GM18909 (cell line): ENCODE data around the gene RABGEF1.
"Not testable (repeated sequence)": the region's sequence is repeated elsewhere in the genome, so short reads cannot be mapped to it uniquely, and the experiment has no call there.

Experiments used
- ATAC-seq: cut with Tn5 transposase; IDR thresholded peaks from one replicate; pipeline ENCODE4 v1.9.1; 2021; ENCODE audit warnings: mild to moderate bottlenecking; ENCODE audit not compliant: unreplicated experiment, poor library complexity

The RABGEF1 gene

DNA sequence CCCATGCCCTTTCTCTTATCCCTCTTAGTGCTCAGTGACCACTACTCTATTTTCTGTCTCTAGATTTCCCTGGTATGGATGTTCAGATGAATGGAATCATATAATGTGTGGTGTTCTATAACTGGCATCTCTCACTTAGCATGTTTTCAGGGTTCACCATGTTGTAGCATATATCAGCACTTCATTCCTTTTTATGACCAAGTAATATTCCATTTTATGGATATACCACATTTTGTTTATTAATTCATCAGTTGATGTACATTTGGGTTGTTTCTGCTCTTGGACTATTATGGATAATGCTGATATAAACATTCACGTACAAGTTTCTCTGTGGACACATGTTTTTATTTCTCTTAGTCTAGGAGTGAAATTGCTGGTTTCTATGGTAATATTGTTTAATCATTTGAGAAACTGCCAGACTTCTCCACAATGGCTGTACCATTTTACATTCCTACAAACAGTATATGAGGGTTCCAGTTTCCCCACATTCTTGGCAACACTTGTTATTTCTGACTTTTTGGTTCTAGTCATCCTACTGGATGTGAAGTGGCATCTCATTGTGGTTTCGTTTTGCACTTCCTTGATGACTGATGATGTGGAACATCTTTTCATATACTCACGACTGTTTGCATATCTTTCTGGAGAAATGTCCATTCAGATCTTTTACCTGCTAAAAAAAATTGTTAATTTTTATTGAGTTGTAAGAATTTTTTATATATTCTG, 23.3 kb downstream of the RABGEF1 start:
- ATAC-seq, result not testable (repeated sequence)

DNA sequence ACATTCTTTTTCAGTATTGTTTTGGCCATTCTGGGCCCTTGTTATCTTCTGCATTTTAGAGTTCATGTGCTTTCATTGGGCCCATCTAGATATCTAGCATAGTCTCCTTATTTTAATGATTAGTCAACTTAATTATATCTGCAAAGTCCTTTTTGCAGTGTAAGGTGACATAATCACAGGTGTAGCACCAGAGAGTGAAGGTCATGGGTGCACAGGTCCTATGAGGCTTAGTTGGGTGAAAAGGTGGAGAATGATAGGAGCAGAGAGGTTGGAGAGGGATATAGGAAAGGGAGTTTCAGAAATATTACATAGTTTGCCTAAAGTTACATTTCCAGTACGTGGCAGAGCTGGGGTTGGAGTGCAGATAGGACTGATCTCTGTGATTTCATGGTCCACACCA, 24.4 kb downstream of the RABGEF1 start:
- ATAC-seq, result not testable (repeated sequence)

DNA sequence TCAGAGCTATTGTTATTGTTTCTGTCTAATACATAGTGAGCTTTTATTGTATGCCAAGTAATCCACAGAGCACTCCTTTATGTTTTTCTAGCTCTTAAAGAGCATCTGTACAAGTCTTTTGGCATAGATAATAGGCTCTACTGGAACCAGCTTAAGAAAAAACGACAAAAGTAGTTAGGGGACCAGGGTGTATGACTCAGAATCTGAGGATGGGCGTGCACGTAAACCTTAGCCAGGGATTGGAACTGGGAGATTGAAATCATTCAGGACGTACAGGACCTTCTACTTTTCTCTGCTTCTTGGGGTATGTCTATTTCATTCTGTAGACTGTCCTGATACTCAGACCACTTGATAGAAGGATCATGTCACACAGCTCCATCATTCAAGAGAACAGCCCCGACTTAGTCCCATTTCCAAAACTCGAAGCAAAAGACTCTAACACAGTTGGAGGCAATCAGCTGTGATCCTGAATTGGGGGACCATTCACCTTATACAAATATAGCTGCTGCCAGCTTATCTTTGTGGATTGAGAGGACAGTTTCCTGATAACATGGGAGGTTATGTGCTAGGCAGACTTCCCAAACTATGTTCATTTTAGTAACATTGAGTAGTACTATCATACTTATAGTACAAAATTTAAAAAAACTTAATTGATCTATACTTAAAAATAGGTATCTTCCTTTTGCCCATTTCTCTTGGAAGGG, 24.9 kb downstream of the RABGEF1 start:
- not testable (repeated sequence) for ATAC-seq

GRCh38 chr7:66766041-66766440, 25.5 kb downstream of the RABGEF1 start:
- ATAC-seq, result no peak

GRCh38 chr7:66767486-66767885, 27.0 kb downstream of the RABGEF1 start:
- ATAC-seq, result not testable (repeated sequence)

- ATAC-seq, result no peak
These were observed 28.6 kb downstream of the RABGEF1 start for GRCh38 chr7:66768865-66769832.

- no peak for ATAC-seq
These were observed 29.4 kb downstream of the RABGEF1 start for GRCh38 chr7:66769833-66770512.

- no peak for ATAC-seq
These were observed 31.3 kb downstream of the RABGEF1 start for GRCh38 chr7:66771795-66772194.

GRCh38 chr7:66773744-66774143, 33.2 kb downstream of the RABGEF1 start:
- not testable (repeated sequence) for ATAC-seq

GRCh38 chr7:66776383-66776782, 35.9 kb downstream of the RABGEF1 start:
- not testable (repeated sequence) for ATAC-seq

DNA sequence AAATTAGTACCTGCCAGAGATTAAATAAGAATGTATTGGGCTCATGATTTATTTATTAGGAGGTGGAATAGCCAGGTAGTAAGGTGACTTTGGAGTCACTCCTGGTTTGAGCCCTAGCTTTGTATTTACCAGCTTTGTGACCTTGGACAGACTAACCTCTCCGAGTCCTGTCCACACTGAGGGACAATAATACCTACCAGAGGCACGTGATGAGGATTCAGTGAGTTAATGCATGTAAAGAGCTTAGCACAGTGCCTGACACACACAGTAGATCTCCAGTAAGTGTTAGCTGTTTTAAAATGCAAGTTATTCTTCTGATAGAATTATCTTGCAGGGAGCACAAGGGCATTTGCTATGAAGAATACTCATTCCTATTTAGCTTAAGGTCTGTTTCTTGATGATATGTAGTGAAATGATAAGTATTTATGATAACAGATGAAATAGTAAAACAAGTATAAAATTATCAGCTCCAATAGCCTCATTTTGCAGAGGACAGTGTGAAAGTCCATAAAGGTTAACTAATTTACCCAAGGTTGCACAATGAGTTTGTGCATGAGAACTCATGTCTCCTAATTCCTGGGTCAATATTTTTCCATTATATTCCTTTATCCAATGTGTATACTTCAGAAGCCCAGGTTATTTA, 36.4 kb downstream of the RABGEF1 start:
- ATAC-seq, result no peak

DNA sequence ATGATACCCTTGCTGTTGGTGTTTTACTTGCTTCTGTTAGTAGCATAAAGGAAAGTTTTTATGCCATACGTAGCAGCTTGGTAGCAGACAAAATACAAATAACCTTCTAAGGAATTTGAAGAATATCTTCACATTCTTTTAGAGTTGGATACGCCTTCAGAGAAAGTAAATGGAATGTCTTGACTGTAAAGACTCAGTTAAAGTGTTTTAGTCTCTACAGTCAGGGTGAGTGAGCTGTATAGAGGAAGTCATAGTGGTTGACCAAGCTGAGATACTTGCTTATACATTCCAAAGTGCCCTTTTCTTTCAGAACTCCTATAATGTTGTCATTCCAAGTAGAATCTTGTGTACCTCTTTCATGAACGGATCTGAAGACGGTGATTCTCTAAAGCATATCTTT, 37.7 kb downstream of the RABGEF1 start:
- no peak for ATAC-seq

GRCh38 chr7:66779669-66780409, 39.3 kb downstream of the RABGEF1 start:
- ATAC-seq, result no peak

DNA sequence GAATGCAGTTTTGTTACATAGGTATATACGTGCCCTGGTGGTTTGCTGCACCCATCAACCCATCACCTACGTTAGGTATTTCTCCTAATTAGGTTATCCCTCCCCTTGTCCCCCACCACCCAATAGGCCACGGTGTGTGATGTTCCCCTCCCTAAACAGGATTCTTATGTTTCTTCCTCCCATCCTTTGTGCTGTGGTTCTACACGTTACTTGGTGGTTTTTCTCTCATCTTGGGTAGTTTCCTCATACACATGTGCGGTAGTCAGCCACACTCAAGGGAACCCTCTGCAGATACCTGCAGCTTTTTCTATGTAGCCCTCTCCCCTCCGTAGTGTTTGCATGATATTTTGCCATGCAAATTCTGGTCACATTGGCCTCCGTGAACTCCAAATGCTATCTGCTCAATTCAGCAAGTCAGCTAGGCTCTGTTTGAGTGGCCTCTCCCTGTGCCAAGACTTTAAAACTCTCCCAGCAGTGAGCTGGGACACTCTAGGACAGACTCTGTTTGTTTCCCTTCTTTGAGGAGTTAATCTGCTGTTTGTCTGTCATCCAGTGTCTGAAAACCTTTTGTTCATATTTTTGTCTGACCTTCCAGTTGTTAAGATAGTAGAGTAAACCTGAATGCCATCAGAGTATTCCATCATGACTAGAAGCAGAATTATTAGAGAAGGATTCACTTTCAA, 41.0 kb downstream of the RABGEF1 start:
- ATAC-seq, result no peak

GRCh38 chr7:66782875-66783274, 42.3 kb downstream of the RABGEF1 start:
- not testable (repeated sequence) for ATAC-seq

DNA sequence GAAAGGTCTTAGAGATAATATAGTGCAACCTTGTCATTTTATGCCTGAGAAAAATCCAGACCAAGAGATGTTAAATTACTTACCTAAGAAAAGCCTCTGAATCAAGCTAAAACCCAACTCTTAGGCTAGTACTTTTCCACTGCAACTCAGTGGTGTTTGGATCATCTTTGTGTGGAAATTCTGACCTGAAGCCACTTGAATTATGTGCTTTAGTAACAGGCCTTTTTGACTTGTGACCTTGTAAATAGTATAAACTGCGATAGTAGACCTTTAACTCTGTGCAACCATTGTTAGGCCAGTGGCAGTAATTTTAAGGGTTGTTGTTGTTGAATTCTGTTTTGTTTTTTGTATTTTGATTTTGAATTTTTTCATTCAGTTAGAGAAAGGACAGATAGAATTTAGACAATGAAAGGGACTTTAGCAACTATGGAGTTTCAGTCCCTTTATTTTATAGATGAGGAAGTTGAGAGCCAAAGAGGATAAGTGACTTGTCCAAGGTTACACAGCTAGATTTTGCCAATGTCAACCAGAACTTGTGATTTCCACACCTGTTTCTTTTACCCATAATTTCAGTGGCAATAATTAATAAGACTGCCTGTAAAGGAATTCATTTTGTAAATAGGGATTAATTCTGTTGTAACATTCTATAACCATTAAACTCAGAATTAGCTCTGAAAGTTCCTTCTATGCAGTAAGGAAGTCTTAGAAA, 43.5 kb downstream of the RABGEF1 start:
- not testable (repeated sequence) for ATAC-seq

GRCh38 chr7:66790196-66790595, 49.7 kb downstream of the RABGEF1 start:
- no peak for ATAC-seq

DNA sequence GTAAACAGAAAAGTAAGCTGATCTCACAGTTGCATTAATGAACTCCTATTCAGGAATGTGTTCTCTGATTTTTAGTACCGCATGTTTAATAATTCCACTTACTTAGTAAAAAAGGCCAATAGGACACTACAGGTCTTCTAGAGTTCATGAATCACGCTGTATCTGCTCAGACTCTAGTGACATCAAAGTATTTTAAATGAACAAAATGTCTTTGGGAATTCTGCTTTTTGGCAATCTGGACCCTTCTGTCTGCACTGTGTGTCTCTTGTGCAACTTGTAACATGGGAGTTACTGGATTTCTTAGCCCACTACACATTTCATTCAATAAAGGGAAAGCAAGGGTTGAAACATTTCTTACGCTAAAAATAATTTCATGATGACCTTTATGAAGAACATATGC, 50.2 kb downstream of the RABGEF1 start:
- no peak for ATAC-seq
